Hepatocyte (in vitro differentiated cells): ENCODE measurements around the gene ENDOD1. TPM values are rescaled to one million over a fixed set of nuclear protein-coding genes. Genes with fewer than 3 reads are reported as not detected.

Experiments
- DNase-seq: peaks from one replicate; pipeline ENCODE4 v3.0.0-alpha.2; 2016; ENCODE audit warnings: low spot score
- H2AFZ ChIP-seq: fragments of 200-600 bp; sonication (generic); 2 replicates; pipeline ENCODE4 v1.6.0; 2016; ENCODE audit warnings: antibody characterized with exemption, mild to moderate bottlenecking
- H3K27ac ChIP-seq: fragments of 200-600 bp; sonication (generic); 2 replicates; pipeline ENCODE4 v1.5.1; 2016; ENCODE audit warnings: mild to moderate bottlenecking
- H3K27me3 ChIP-seq: fragments of 200-600 bp; sonication (generic); 2 replicates; pipeline ENCODE4 v1.6.1; 2016
- H3K36me3 ChIP-seq: fragments of 200-600 bp; sonication (generic); replicated peaks from 2 replicates; pipeline ENCODE4 v1.5.1; 2016; ENCODE audit warnings: low read depth; ENCODE audit not compliant: insufficient read depth
- H3K4me1 ChIP-seq: fragments of 200-600 bp; sonication (generic); 2 replicates; pipeline ENCODE4 v1.5.1; 2016; ENCODE audit warnings: mild to moderate bottlenecking, moderate library complexity; ENCODE audit not compliant: insufficient read depth
- H3K4me2 ChIP-seq: fragments of 200-600 bp; sonication (generic); 2 replicates; pipeline ENCODE4 v1.6.0; 2016
- H3K4me3 ChIP-seq: fragments of 200-600 bp; sonication (generic); 2 replicates; pipeline ENCODE4 v1.5.1; 2016; ENCODE audit warnings: mild to moderate bottlenecking
- H3K79me2 ChIP-seq: fragments of 200-600 bp; sonication (generic); 2 replicates; pipeline ENCODE4 v1.6.0; 2017; ENCODE audit warnings: mild to moderate bottlenecking
- H3K9me2 ChIP-seq: fragments of 200-600 bp; sonication (generic); replicated peaks from 2 replicates; pipeline ENCODE4 v1.6.0; 2017; ENCODE audit warnings: mild to moderate bottlenecking; ENCODE audit not compliant: insufficient read depth
- H3K9me3 ChIP-seq: fragments of 200-600 bp; sonication (generic); 2 replicates; pipeline ENCODE4 v1.5.1; 2016; ENCODE audit warnings: low read depth, mild to moderate bottlenecking
- H4K20me1 ChIP-seq: fragments of 200-600 bp; sonication (generic); 2 replicates; pipeline ENCODE4 v1.6.0; 2016; ENCODE audit warnings: mild to moderate bottlenecking; ENCODE audit not compliant: insufficient read depth, poor library complexity, severe bottlenecking
- EZH2 ChIP-seq: fragments of 200-600 bp; sonication (generic); IDR thresholded peaks from 2 replicates; pipeline ENCODE4 v1.6.1; 2016; ENCODE audit warnings: antibody characterized with exemption, mild to moderate bottlenecking, borderline replicate concordance
- EZH2phosphoT487 ChIP-seq: fragments of 200-600 bp; sonication (generic); IDR thresholded peaks from one replicate; pipeline ENCODE4 v1.6.1; 2018; ENCODE audit warnings: antibody characterized with exemption, mild to moderate bottlenecking, low read depth, moderate library complexity; ENCODE audit not compliant: unreplicated experiment, severe bottlenecking
- WGBS: methylation state at CpG from one replicate; pipeline ENCODE4 v1.1.6; 2016; ENCODE audit warnings: low lambda C conversion rate; ENCODE audit errors: missing lambda C conversion rate; 5-methylcytosine and 5-hydroxymethylcytosine counted together
- polyA plus RNA-seq: library from polyadenylated mRNA; unstranded; fragments of >200 nt; fragmentation: Nextera tagmentation; extraction: Ambion mirVana; gene quantifications from 2 replicates; pipeline ENCODE4 v1.2.1, GENCODE V29; 2016
- total RNA-seq: library from RNA; depleted of rRNA; stranded (reverse); fragments of >200 nt; gene quantifications from 2 replicates; pipeline ENCODE4 v1.2.3, GENCODE V29; 2014
- TF ChIP-seq, protein P1 (sequence below): fragments of 200-600 bp; sonication (generic); IDR thresholded peaks from 2 replicates; pipeline ENCODE4 v1.5.1; 2016; ENCODE audit warnings: antibody characterized with exemption, mild to moderate bottlenecking; ENCODE audit not compliant: poor library complexity

Gene ENDOD1
- total and polyA plus RNA-seq, 2 experiments from 2014 or later, result 10.4 to 26.6 TPM

DNA sequence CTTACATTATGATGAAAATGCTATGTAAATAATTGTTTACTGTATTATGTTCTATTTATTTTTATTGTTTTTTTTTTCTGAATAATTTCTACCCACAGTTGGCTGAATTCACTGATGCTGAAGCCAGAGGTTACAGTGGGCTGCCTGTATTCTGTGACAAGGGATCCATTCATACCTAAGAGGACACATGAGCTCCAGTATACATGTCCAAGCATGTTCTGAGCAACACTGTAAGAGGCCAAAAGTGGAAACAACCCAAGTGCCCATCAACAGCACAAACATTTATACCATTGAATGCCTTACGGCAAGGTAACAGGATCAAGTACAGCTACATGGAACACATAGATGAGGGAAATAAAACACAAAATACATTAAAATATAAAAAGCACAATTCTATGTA is 24.3 kb upstream of the ENDOD1 start:
- 100% methylated on average over 1 of the region's 1 CpG for WGBS

DNA sequence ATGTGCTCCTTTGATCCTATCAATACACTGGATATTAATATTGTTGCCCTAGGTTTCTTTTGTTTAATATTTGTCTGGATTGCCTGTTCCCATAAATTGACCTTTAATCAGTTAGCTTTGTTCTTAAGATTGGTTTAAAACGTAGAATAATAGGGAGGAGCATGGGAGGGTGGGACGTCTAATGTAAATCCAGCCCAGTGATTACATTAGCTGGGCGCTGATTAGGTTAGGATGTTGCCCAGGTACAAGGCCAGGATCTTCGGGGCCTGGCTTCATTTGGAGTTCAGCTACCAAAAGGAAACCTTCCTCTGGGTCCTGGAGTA is 23.0 kb upstream of the ENDOD1 start, which contains the start of gene SRSF8:
Gene SRSF8 (plus strand): TSS at position 204 of the 323 bp plus-strand sequence. CDS start 308 bp downstream, outside the sequence.
- DNase-seq, result no peak
- WGBS, result 1% methylated on average over 4 of the region's 4 CpGs
- H3K79me2 ChIP-seq, result peaks cover 33% of the 10 kb centered on the region
- TF ChIP-seq EZH2phosphoT487 (no peak), EZH2 (no peak)
- TF ChIP-seq, protein P1, sequence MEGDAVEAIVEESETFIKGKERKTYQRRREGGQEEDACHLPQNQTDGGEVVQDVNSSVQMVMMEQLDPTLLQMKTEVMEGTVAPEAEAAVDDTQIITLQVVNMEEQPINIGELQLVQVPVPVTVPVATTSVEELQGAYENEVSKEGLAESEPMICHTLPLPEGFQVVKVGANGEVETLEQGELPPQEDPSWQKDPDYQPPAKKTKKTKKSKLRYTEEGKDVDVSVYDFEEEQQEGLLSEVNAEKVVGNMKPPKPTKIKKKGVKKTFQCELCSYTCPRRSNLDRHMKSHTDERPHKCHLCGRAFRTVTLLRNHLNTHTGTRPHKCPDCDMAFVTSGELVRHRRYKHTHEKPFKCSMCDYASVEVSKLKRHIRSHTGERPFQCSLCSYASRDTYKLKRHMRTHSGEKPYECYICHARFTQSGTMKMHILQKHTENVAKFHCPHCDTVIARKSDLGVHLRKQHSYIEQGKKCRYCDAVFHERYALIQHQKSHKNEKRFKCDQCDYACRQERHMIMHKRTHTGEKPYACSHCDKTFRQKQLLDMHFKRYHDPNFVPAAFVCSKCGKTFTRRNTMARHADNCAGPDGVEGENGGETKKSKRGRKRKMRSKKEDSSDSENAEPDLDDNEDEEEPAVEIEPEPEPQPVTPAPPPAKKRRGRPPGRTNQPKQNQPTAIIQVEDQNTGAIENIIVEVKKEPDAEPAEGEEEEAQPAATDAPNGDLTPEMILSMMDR, result no peak
- no peaks in the 10 kb centered on the region for H3K27me3 ChIP-seq
- H3K4me3 ChIP-seq, result peak within 1 kb of the TSS; percentile 93
- H2AFZ ChIP-seq, result peak within 1 kb of the TSS; percentile 63
- peaks cover 5% of the 10 kb centered on the region for H4K20me1 ChIP-seq
- peak within 1 kb of the TSS; percentile 99 for H3K27ac ChIP-seq
- peak within 1 kb of the TSS; percentile 70 for H3K4me2 ChIP-seq
- peaks cover 6% of the 10 kb centered on the region for H3K4me1 ChIP-seq
- no peaks in the 10 kb centered on the region for H3K9me2 ChIP-seq
- H3K9me3 ChIP-seq, result no peaks in the 10 kb centered on the region
- no peaks in the 10 kb centered on the region for H3K36me3 ChIP-seq

More for the DNA sequence above, 24.3 kb upstream of the ENDOD1 start:
- Histone ChIP-seq H3K4me3 (no peak overlapping the region), H3K9me2 (no peaks in the 10 kb centered on the region), H3K79me2 (peaks cover 20% of the 10 kb centered on the region), H3K27ac (no peak overlapping the region), H3K36me3 (no peaks in the 10 kb centered on the region), H4K20me1 (peaks cover 5% of the 10 kb centered on the region), H2AFZ (no peak overlapping the region), H3K27me3 (no peaks in the 10 kb centered on the region), H3K4me2 (no peak overlapping the region), H3K4me1 (peaks cover 6% of the 10 kb centered on the region), H3K9me3 (no peaks in the 10 kb centered on the region)
- no peak for DNase-seq
- TF ChIP-seq, protein P1, result no peak
- TF ChIP-seq EZH2 (no peak), EZH2phosphoT487 (no peak)

DNA sequence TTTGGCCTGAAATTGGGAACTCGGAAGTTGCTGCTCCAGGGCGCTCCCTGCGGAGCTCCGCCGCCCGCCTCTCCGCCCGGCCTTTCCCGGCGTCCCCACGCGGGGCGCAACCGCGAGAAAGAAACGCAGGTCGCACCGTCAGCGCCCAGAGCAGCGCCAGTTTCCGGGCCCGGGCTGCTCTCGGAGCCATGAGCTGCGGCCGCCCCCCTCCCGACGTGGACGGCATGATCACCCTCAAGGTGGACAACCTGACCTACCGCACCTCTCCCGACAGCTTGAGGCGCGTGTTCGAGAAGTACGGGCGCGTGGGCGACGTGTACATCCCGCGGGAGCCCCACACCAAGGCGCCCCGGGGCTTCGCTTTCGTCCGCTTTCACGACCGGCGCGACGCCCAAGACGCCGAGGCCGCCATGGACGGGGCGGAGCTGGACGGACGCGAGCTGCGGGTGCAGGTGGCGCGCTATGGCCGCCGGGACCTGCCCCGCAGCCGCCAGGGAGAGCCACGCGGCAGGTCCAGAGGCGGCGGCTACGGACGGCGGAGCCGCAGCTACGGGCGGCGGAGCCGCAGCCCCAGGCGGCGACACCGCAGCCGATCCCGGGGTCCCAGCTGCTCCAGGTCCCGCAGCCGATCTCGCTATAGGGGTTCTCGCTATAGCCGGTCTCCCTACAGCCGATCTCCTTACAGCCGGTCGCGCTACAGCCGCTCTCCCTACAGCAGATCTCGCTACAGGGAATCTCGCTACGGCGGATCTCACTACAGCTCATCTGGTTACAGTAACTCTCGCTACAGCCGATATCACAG is 22.4 kb upstream of the ENDOD1 start:
- H4K20me1 ChIP-seq, result peaks cover 5% of the 10 kb centered on the region
- H3K4me2 ChIP-seq, result peak overlapping the region; percentile 70
- peak; percentile 91 for DNase-seq
- H3K4me3 ChIP-seq, result peak overlapping the region; percentile 93
- peak overlapping the region; percentile 63 for H2AFZ ChIP-seq
- under 1% methylated on average over 81 of the region's 98 CpGs for WGBS
- peaks cover 6% of the 10 kb centered on the region for H3K4me1 ChIP-seq
- TF ChIP-seq EZH2phosphoT487 (no peak), EZH2 (no peak)
- TF ChIP-seq, protein P1, result peak; percentile 64
- no peaks in the 10 kb centered on the region for H3K9me2 ChIP-seq
- no peaks in the 10 kb centered on the region for H3K27me3 ChIP-seq
- H3K36me3 ChIP-seq, result no peaks in the 10 kb centered on the region
- H3K79me2 ChIP-seq, result peaks cover 37% of the 10 kb centered on the region
- no peaks in the 10 kb centered on the region for H3K9me3 ChIP-seq
- peak overlapping the region; percentile 99 for H3K27ac ChIP-seq
